HepG2 (cell line): ENCODE results near the gene SOAT2. TPM values are rescaled to one million over a fixed set of nuclear protein-coding genes. Genes with fewer than 3 reads are reported as not detected.

ENCODE experiments used
- BRCA1 ChIP-seq: sonication (generic); formaldehyde crosslinking; IDR thresholded peaks from 2 replicates; pipeline ENCODE4 v1.4.0; 2020; ENCODE audit warnings: missing genetic modification reagents
- DMAP1 ChIP-seq: IDR thresholded peaks from 2 replicates; pipeline ENCODE4 v1.6.1; 2016
- ERF ChIP-seq: IDR thresholded peaks from 2 replicates; pipeline ENCODE4 v1.6.1; 2018; ENCODE audit warnings: missing biosample characterization, missing genetic modification reagents
- ETV5 ChIP-seq: IDR thresholded peaks from 2 replicates; pipeline ENCODE4 v1.6.1; 2018; ENCODE audit warnings: missing biosample characterization, missing genetic modification reagents, inconsistent platforms, borderline replicate concordance
- GFI1 ChIP-seq: sonication (generic); formaldehyde crosslinking; IDR thresholded peaks from 2 replicates; pipeline ENCODE4 v1.5.0; 2020; ENCODE audit warnings: missing genetic modification reagents, mild to moderate bottlenecking, borderline replicate concordance
- HNRNPH1 ChIP-seq: fragments of 200-400 bp; formaldehyde crosslinking; optimal IDR thresholded peaks from 2 replicates; pipeline ENCODE3; 2017; ENCODE audit warnings: mild to moderate bottlenecking, low read depth, low read length
- MIXL1 ChIP-seq: IDR thresholded peaks from 2 replicates; pipeline ENCODE4 v1.6.1; 2016
- MXI1 ChIP-seq: IDR thresholded peaks from 3 replicates; pipeline ENCODE4 v1.6.1; 2012; ENCODE audit warnings: low read depth, low read length, inconsistent platforms, borderline replicate concordance
- NONO ChIP-seq, 2 experiments: fragments of 450-650 bp in 1 of 2; sonication (generic) in 1 of 2; formaldehyde crosslinking in 1 of 2; IDR thresholded peaks in 1 of 2; conservative IDR thresholded peaks in 1 of 2; 2 replicates each; pipeline versions ENCODE4 v1.6.1 to v1.8.0; 2017 to 2022; ENCODE audit warnings: mild to moderate bottlenecking in 1 of 2, missing genetic modification reagents in 1 of 2, moderate library complexity in 1 of 2
- ZNF205 ChIP-seq: IDR thresholded peaks from 2 replicates; pipeline ENCODE4 v1.6.1; 2018; ENCODE audit warnings: missing biosample characterization, missing genetic modification reagents
- ZNF256 ChIP-seq: sonication (generic); formaldehyde crosslinking; conservative IDR thresholded peaks from 2 replicates; pipeline ENCODE4 v1.4.0; 2020; ENCODE audit warnings: missing genetic modification reagents
- ZNF318 ChIP-seq: sonication (generic); formaldehyde crosslinking; IDR thresholded peaks from 2 replicates; pipeline ENCODE4 v1.4.0; 2020; ENCODE audit warnings: mild to moderate bottlenecking, missing genetic modification reagents
- ZNF782 ChIP-seq: sonication (generic); formaldehyde crosslinking; IDR thresholded peaks from 2 replicates; pipeline ENCODE4 v1.4.0; 2020; ENCODE audit warnings: missing genetic modification reagents, mild to moderate bottlenecking, borderline replicate concordance
- ZSCAN29 ChIP-seq: sonication (generic); formaldehyde crosslinking; conservative IDR thresholded peaks from 2 replicates; pipeline ENCODE4 v1.4.0; 2020; ENCODE audit warnings: mild to moderate bottlenecking, missing genetic modification reagents
- polyA plus RNA-seq, 8 experiments: library from polyadenylated mRNA; depleted of rRNA in 3 of 8; stranded (reverse) in 7 of 8; unstranded in 1 of 8; fragments of >200 nt; fragmentation: Illumina TruSeq in 4 of 8; extraction: Trizol in 4 of 8; gene quantifications; 2 replicates each; pipeline versions ENCODE4 v1.2.1 to v1.2.3, GENCODE V29; 2011 to 2016; ENCODE audit warnings: low read depth in 4 of 8, missing spikeins in 1 of 8, mixed read lengths in 1 of 8; ENCODE audit not compliant: insufficient read depth in 1 of 8
- total RNA-seq, 5 experiments: library from RNA; depleted of rRNA; stranded (reverse); fragments of >200 nt; fragmentation: Illumina TruSeq; extraction: Trizol; gene quantifications; 2 replicates each; pipeline ENCODE4 v1.2.3, GENCODE V29; 2016; ENCODE audit warnings: low read depth in 1 of 5
- TF ChIP-seq, protein P1 (sequence below): sonication (generic); formaldehyde crosslinking; IDR thresholded peaks from 2 replicates; pipeline ENCODE4 v1.5.0; 2020; ENCODE audit warnings: mild to moderate bottlenecking, missing genetic modification reagents

The SOAT2 gene
- total and polyA plus RNA-seq, 2 of the 13 experiments (the other 11 are each of a cell fraction or from before 2014, with no cell fraction given), result 14.9 to 108 TPM

- TF ChIP-seq ERF (CRISPR knock-in tag), result 0 out of 2 replicates have a peak, but pooled peaks have one; percentile 22
- TF ChIP-seq DMAP1 (CRISPR knock-in tag), result peak; percentile 36; the same call in 1 of the 2 replicates
- TF ChIP-seq ZNF318 (CRISPR knock-in tag), result 0 out of 2 replicates have a peak, but pooled peaks have one; percentile 72
- TF ChIP-seq BRCA1 (CRISPR knock-in tag), result no peak
- TF ChIP-seq ZNF256 (CRISPR knock-in tag), result no peak
- no peak for TF ChIP-seq ETV5
- 0 out of 2 replicates have a peak, but pooled peaks have one; percentile 8 for TF ChIP-seq ZNF782 (CRISPR knock-in tag)
- peak; percentile 15; the same call in 1 of the 3 replicates for TF ChIP-seq MXI1
- 0 out of 2 replicates have a peak, but pooled peaks have one; percentile 54 for TF ChIP-seq MIXL1 (CRISPR knock-in tag)
- TF ChIP-seq ZSCAN29, result 0 out of 2 replicates have a peak, but pooled peaks have one; percentile 32
- TF ChIP-seq, protein P1, sequence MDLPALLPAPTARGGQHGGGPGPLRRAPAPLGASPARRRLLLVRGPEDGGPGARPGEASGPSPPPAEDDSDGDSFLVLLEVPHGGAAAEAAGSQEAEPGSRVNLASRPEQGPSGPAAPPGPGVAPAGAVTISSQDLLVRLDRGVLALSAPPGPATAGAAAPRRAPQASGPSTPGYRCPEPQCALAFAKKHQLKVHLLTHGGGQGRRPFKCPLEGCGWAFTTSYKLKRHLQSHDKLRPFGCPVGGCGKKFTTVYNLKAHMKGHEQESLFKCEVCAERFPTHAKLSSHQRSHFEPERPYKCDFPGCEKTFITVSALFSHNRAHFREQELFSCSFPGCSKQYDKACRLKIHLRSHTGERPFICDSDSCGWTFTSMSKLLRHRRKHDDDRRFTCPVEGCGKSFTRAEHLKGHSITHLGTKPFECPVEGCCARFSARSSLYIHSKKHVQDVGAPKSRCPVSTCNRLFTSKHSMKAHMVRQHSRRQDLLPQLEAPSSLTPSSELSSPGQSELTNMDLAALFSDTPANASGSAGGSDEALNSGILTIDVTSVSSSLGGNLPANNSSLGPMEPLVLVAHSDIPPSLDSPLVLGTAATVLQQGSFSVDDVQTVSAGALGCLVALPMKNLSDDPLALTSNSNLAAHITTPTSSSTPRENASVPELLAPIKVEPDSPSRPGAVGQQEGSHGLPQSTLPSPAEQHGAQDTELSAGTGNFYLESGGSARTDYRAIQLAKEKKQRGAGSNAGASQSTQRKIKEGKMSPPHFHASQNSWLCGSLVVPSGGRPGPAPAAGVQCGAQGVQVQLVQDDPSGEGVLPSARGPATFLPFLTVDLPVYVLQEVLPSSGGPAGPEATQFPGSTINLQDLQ, result no peak
- TF ChIP-seq GFI1 (CRISPR knock-in tag), result no peak
- peak; percentile 46; the same call in 1 of the 2 replicates for TF ChIP-seq ZNF205 (CRISPR knock-in tag)
- no peak for TF ChIP-seq NONO (IDR thresholded peaks at IDR 0.05)
- TF ChIP-seq NONO (CRISPR knock-in tag; conservative IDR thresholded peaks at IDR 0.05), result peak; percentile 60
- TF ChIP-seq HNRNPH1, result peak; percentile 38
Measured at GRCh38 chr12:53159195-53159839, 56.0 kb downstream of the SOAT2 start (continued).
